Panc1 (cell line): ENCODE results near the gene AKAP13. TPM values are rescaled to one million over a fixed set of nuclear protein-coding genes. Genes with fewer than 3 reads are reported as not detected.

Experiments used
- ATAC-seq: fragments of 200-7000 bp; cut with Tn5 transposase; 2 replicates; pipeline ENCODE4 v1.9.1; 2020; ENCODE audit warnings: mild to moderate bottlenecking, moderate library complexity
- BruUV-seq: library from RNA; stranded (reverse); fragments of 400-500 nt; replicated peaks from 2 replicates; lab custom pipeline; 2021; lab: Mats Ljungman, UMichigan
- CTCF ChIA-PET: fragments of 300-600 bp; sonication (Branson Sonifier 250); formaldehyde crosslinking; loops from one replicate; lab custom pipeline; 2022; ENCODE audit warnings: antibody characterized with exemption; lab: Charles Lee
- POLR2A ChIA-PET: fragments of 300-600 bp; sonication (Branson Sonifier 250); formaldehyde crosslinking; loops from one replicate; lab custom pipeline; 2022; ENCODE audit warnings: antibody characterized with exemption; lab: Charles Lee
- DNase-seq: peaks from one replicate; pipeline ENCODE4 v3.0.0-alpha.2; 2010; ENCODE audit warnings: low read depth, low spot score
- H3K27ac ChIP-seq: 2 replicates; pipeline ENCODE4 v1.5.1; 2011; ENCODE audit warnings: mild to moderate bottlenecking, low read length, inconsistent platforms
- H3K27me3 ChIP-seq: fragments of 200-500 bp; sonication (Bioruptor generic); 2 replicates; pipeline ENCODE4 v1.6.0; 2014; ENCODE audit warnings: low read length, inconsistent platforms; ENCODE audit not compliant: control insufficient read depth, insufficient read depth
- H3K36me3 ChIP-seq: fragments of 200-500 bp; sonication (Bioruptor generic); 2 replicates; pipeline ENCODE4 v1.5.1; 2014; ENCODE audit warnings: inconsistent platforms, mild to moderate bottlenecking, low read length, moderate library complexity; ENCODE audit not compliant: control insufficient read depth, insufficient read depth
- H3K4me1 ChIP-seq: 2 replicates; pipeline ENCODE4 v1.5.1; 2011; ENCODE audit warnings: inconsistent platforms, mild to moderate bottlenecking, low read length, moderate library complexity; ENCODE audit not compliant: control insufficient read depth, insufficient read depth
- H3K4me3 ChIP-seq, 2 experiments: 2 replicates each; pipeline ENCODE4 v1.5.1; 2011 to 2012; ENCODE audit warnings: low read depth in 2 of 2, low read length in 2 of 2, mild to moderate bottlenecking in 2 of 2, inconsistent platforms in 1 of 2, moderate library complexity in 1 of 2
- H3K9me3 ChIP-seq: fragments of 200-500 bp; sonication (Bioruptor generic); 2 replicates; pipeline ENCODE4 v1.5.1; 2014; ENCODE audit warnings: low read depth, mild to moderate bottlenecking, inconsistent platforms, low read length, moderate library complexity; ENCODE audit not compliant: control insufficient read depth, insufficient read depth
- POLR2AphosphoS5 ChIP-seq: IDR thresholded peaks from 2 replicates; pipeline ENCODE4 v1.6.1; 2012; ENCODE audit warnings: mild to moderate bottlenecking, low read depth, low read length, moderate library complexity
- SIN3A ChIP-seq: IDR thresholded peaks from 2 replicates; pipeline ENCODE4 v1.6.1; 2012; ENCODE audit warnings: low read depth, mild to moderate bottlenecking, low read length, moderate library complexity, borderline replicate concordance; ENCODE audit not compliant: insufficient read depth
- TCF7L2 ChIP-seq: IDR thresholded peaks from 2 replicates; pipeline ENCODE4 v1.6.1; 2011; ENCODE audit warnings: mild to moderate bottlenecking, low read depth, low read length, inconsistent platforms
- in situ Hi-C: cut with HindIII; loops from 2 replicates; pipeline ENCODE4 v1.10.0; 2016; ENCODE audit warnings: low sequenced_read_pairs, low pct_unique_long_range_greater_than_20kb
- intact Hi-C: fragments of 100-400 bp; cut with micrococcal nuclease; formaldehyde crosslinking; loops from one replicate; pipeline ENCODE4 v1.10.0; 2022; ENCODE audit not compliant: unreplicated experiment
- total RNA-seq: library from RNA; stranded (reverse); gene quantifications from one replicate; pipeline ENCODE4 v1.2.1, GENCODE V29; 2021; ENCODE audit not compliant: unreplicated experiment
- TF ChIP-seq, protein P1 (sequence below), 2 experiments: IDR thresholded peaks; 2 replicates each; pipeline ENCODE4 v1.6.1; 2011 to 2012; ENCODE audit warnings: low read depth in 2 of 2, control low read depth in 1 of 2, low read length in 1 of 2, mild to moderate bottlenecking in 1 of 2, moderate library complexity in 1 of 2; ENCODE audit not compliant: insufficient read depth in 1 of 2
- TF ChIP-seq, protein P2 (sequence below): fragments of 450-650 bp; IDR thresholded peaks from 2 replicates; pipeline ENCODE4 v1.5.1; 2017; ENCODE audit warnings: mild to moderate bottlenecking

The AKAP13 gene
- total RNA-seq, 1 experiment from 2014 or later, result 94.2 TPM

DNA sequence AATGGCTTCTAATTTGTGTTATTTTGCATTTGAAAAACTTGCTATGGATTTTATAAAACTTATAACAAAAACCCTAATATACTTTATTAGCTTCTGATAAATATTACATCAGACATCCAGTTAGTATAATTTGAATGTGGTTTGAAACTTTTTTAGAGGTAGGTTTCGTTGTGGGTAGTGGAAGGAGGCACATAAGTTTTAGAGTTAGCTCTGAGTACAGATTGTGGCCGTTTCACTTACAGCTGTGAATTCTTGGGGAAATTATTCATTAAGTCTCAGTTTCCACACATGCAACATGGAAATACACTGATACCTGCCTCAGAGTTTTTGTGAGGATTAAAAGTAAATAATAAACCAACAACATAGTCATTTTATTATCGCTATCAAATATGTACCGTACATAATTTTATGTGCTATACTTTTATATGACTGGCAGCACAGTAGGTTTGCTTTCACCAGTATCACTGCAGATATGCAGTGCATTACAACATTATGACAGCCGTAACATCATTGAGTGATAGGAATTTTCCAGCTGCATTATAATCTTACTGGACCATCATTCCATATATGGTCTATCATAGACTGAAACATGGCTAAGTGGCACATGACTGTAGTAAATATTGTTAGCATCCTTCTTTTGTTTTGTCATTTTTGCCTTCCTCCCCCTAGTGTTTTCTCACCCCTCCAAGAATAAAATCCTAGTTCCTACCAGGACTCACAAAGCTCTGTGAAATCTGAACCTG is 175.6 kb downstream of the AKAP13 start:
- BruUV-seq, result no TSS peak
- in situ Hi-C loops, result no loop called here
- Histone ChIP-seq H3K4me3 (no peak overlapping the region), H3K27ac (no peak overlapping the region), H3K4me1 (no peaks in the 10 kb centered on the region), H3K9me3 (no peaks in the 10 kb centered on the region), H3K27me3 (no peaks in the 10 kb centered on the region), H3K36me3 (no peaks in the 10 kb centered on the region; the same call in 1 of the 2 replicates)
- DNase-seq (no peak), ATAC-seq (no peak)
- ChIA-PET CTCF (no interaction called here), POLR2A (interaction anchor here (0.6 kb wide), 1 partner anchor 197 kb away, joined by 5 read pairs; no protein-coding TSS in a partner anchor)
- no peak for TF ChIP-seq TCF7L2
- no peak for TF ChIP-seq POLR2AphosphoS5
- TF ChIP-seq, protein P1, sequence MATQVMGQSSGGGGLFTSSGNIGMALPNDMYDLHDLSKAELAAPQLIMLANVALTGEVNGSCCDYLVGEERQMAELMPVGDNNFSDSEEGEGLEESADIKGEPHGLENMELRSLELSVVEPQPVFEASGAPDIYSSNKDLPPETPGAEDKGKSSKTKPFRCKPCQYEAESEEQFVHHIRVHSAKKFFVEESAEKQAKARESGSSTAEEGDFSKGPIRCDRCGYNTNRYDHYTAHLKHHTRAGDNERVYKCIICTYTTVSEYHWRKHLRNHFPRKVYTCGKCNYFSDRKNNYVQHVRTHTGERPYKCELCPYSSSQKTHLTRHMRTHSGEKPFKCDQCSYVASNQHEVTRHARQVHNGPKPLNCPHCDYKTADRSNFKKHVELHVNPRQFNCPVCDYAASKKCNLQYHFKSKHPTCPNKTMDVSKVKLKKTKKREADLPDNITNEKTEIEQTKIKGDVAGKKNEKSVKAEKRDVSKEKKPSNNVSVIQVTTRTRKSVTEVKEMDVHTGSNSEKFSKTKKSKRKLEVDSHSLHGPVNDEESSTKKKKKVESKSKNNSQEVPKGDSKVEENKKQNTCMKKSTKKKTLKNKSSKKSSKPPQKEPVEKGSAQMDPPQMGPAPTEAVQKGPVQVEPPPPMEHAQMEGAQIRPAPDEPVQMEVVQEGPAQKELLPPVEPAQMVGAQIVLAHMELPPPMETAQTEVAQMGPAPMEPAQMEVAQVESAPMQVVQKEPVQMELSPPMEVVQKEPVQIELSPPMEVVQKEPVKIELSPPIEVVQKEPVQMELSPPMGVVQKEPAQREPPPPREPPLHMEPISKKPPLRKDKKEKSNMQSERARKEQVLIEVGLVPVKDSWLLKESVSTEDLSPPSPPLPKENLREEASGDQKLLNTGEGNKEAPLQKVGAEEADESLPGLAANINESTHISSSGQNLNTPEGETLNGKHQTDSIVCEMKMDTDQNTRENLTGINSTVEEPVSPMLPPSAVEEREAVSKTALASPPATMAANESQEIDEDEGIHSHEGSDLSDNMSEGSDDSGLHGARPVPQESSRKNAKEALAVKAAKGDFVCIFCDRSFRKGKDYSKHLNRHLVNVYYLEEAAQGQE (IDR thresholded peaks at IDR 0.05; ENCODE audit: insufficient read depth in 1 of 2, low read depth in 2 of 2, low read length in 1 of 2), result no peak
- no peak for TF ChIP-seq SIN3A
- TF ChIP-seq, protein P2, sequence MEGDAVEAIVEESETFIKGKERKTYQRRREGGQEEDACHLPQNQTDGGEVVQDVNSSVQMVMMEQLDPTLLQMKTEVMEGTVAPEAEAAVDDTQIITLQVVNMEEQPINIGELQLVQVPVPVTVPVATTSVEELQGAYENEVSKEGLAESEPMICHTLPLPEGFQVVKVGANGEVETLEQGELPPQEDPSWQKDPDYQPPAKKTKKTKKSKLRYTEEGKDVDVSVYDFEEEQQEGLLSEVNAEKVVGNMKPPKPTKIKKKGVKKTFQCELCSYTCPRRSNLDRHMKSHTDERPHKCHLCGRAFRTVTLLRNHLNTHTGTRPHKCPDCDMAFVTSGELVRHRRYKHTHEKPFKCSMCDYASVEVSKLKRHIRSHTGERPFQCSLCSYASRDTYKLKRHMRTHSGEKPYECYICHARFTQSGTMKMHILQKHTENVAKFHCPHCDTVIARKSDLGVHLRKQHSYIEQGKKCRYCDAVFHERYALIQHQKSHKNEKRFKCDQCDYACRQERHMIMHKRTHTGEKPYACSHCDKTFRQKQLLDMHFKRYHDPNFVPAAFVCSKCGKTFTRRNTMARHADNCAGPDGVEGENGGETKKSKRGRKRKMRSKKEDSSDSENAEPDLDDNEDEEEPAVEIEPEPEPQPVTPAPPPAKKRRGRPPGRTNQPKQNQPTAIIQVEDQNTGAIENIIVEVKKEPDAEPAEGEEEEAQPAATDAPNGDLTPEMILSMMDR, result no peak
- intact Hi-C loops, result no loop called here

DNA sequence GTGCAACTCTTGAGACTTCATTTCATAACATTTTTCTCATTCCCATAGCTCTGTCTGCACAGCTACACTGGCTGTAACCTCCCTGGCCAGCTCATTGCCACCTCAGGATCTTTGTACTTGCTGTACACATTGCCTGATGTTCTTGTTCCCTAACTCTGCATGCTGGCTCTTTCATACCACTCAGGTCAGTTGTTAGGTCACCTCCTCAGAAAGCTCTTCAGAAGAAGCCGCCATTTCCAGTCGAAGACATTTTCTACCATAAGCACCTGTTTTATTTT is 176.2 kb downstream of the AKAP13 start:
- intact Hi-C loops (no loop called here), in situ Hi-C loops (no loop called here)
- ChIA-PET CTCF (no interaction called here), POLR2A (interaction anchor here (0.5 kb wide), 1 partner anchor 19 kb away, joined by 3 read pairs; no protein-coding TSS in a partner anchor)
- Histone ChIP-seq H3K4me1 (no peaks in the 10 kb centered on the region), H3K36me3 (no peaks in the 10 kb centered on the region; the same call in 1 of the 2 replicates), H3K27ac (no peak overlapping the region), H3K27me3 (no peaks in the 10 kb centered on the region), H3K9me3 (no peaks in the 10 kb centered on the region), H3K4me3 (no peak overlapping the region)
- BruUV-seq, result no TSS peak
- DNase-seq (no peak), ATAC-seq (no peak)
- TF ChIP-seq, protein P2, result no peak
- TF ChIP-seq SIN3A, result no peak
- TF ChIP-seq, protein P1 (IDR thresholded peaks at IDR 0.05; ENCODE audit: insufficient read depth in 1 of 2, low read depth in 2 of 2, low read length in 1 of 2), result no peak
- TF ChIP-seq TCF7L2, result no peak
- TF ChIP-seq POLR2AphosphoS5, result no peak
